NCI-H2029 treated with DMSO at 0.1 percent for 48 hours (cell line): ENCODE results near the gene ANK3.

Experiments
- DNase-seq: peaks from one replicate; lab custom pipeline; 2025; lab: John Stamatoyannopoulos, UW

The ANK3 gene

DNA sequence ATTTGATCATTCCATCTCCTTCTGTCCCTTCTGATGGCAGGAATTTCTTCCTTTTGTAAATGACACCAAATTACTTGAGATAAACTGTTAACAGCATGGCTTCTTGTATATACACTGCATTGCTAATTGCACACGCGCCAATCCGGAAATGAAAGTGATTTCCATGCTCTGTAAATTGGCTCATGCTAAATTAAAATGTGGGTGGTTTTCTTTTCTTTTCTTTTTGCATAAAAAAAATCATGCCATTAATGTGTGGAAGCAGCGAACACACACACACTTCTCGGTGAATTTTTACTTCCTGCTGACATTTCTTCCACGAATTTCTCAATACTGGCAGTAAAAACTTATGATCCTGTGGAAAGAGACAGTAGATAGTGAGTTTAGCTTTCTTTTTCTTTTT, 360.2 kb downstream of the ANK3 start:
- DNase-seq, result no peak

DNA sequence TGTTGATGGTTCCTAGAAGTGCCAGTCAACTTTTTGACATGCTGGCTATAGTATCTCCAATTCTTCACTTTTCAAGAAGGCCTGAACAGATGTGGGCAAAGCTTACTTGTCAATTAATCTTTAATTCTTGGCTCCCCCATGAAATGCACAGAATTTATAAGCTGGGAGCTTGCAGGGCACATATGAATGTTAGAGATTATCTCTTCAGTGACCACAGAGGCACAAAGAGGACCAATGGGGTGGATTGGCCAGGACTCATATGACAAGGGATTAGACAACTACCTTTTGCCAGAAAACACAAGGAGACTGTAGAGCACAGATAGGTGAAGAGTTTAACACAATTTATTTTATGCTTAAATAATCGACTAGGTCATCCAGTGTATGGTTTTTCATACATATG, 361.6 kb downstream of the ANK3 start:
- no peak for DNase-seq

DNA sequence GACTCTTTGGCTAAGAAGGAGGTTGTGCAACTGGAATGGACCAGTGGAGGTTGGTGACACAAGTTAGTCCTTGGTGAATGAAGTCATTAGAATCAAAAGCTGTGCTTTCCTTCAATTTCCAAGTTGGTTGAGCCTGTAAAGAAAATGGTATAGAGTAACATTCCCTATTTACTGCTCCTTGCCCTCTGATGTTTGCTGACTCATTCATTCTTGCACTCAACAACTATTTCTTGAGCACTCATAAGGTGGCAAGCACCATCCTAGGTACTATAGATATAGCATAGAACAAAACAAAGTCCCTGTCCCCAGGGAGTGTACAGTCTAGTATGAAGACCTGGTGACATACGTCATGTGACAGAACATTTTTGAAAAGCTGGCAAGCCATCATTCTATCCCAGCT, 364.4 kb downstream of the ANK3 start:
- DNase-seq, result no peak

DNA sequence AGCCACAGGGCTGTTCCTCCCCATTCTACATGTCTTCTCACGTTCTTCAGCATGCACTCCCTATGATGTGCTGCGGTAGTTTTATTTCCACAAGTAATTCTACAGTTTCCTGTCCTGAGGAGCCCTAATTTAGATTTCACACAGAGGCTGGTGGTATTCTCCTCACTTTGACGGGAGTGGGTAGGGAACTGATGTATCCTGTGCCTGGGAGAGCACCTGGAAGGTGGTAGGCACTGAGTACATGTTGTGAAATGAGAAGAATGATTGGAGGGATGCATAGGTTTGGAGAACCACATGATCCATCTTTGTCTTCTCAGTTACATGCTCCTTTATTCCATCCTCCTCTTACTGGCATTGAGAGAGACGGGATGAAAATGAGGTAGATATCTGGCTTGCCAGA, 365.2 kb downstream of the ANK3 start:
- DNase-seq, result no peak

DNA sequence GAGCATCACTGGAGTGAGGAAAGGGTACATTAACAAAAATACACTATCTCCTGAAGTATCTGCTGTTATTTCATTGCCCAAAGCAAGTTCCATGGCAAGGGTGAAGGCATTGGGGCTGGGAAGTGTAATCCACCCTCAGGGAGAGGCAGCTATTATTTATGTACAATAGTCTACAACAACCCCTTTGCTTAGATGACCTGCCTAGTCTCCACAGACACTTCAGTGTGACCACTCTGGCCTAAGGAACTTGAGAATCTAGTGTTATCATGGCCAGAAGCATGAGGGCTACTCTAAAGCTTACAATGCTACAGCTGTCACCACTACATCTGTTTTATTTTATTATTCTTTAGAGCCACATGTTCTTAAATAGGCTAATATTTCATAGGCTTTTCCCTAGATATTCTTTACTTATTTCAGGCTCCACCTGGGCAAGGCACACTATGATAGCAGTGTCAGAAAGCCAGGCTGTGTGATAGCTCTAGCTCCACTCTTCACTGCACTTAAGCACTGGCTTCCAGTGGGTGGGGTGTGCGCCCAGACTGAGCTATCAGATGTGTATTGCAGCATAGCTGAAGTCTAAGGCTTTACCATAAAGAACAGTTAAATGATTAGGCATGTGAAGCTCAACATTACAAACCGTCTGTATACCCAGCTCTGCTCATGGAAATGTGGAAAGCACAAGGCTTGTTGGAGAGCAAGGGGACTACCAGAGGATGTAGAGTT, 366.4 kb downstream of the ANK3 start:
- no peak for DNase-seq

DNA sequence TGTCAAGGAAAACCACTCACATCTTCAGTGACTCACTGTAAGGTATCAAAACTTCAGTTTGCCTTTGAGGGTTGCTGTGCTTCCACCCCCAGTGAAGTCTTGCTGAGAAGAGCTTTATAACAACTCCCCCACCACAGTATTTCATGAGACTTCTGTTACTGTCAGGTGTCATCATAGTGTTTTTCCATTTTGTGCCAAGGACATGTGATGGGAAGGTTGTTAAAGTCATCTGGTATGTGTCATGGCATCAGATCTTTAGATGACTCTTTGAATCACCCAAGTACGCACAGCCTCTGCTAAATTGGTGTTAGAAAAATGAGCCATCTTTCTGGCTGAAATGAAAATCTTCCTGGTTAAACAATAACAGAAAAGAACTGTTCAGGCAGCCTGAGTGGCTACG, 368.3 kb downstream of the ANK3 start:
- no peak for DNase-seq

DNA sequence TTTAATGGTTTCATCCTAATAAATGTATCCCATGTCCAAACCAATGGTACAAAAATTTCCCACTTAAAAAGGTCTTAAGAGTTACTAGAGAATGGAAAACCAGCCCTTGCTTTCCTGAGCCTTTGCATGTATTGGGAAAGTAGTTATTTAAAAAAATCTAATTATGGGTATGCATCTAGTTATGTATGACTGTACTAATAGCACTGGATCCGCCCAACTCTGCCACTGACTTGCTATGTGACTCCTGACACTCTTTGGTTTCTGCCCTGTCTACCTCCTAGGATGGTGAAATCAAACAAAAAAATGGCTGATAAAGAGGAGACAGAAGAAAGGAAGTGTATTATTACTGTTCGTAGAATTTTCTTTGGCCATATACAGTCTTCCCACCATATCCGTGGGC, 372.9 kb downstream of the ANK3 start:
- DNase-seq, result no peak

DNA sequence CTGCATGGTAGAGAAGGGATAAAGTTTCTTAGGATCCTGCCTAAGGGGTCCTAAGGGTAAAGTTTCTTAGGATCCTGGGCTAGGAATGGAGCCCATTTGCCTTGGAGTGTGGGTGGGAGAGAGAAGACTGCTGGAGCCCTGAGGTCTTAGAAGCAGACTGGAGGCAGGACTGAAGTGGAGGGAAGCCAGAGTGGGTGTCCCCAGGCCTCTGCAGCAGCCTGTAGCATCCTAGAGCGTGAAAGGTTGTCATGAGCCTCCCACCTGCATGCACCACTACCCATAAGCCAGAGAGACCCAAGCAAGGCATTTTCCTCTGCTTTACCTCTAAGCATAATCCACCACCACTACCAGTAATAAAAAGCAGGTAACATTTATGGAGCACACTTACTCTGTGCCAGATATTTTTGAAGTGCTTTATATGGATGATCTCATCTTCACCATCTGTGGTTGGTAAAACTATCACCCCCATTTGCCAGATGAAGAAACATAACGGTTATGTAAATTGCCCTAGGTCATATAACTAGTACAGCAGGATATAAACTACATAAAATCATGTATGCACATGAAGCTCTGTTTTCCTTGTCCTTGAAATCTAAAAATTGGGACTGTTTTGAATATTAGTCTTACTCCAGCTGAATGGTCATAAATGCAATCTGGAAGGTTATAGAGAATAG, 379.8 kb downstream of the ANK3 start:
- no peak for DNase-seq

DNA sequence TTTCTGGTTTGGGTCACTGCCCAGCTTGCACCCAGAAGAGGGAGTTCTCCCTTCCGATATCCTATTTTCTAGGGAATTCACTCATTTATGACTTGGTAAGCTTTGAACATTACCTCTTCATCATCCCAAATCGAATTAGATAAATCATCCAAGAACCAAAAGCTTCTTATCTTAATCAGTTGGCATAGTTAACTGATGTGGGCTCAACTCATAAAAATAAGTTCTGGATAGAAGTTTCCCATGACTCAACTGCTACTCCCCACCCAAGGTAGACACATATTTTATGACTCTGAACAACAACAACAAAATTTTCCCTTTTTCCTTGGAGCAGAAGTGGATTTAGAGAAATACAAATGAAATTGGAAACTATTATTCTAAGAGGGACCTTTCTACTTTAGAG, 380.4 kb downstream of the ANK3 start:
- DNase-seq, result no peak

DNA sequence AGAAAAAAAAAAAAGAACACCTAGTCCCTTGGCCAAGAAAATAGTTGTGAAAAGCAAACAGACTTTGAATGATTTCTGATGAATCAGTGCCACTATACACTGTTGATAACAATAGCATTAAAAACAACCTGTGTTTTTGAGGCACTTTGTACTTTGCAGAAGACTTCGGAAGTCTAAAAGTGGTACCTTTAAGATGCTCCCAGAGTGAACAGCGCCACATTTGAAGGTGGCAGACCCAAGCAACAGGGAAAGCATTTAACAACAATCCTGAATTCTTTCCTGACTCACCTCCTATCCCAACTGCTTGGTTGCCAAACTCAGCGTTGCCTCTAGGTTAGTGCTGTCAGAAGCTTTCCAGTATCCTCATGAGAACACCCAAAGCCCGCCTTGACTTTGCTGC, 380.9 kb downstream of the ANK3 start:
- no peak for DNase-seq

DNA sequence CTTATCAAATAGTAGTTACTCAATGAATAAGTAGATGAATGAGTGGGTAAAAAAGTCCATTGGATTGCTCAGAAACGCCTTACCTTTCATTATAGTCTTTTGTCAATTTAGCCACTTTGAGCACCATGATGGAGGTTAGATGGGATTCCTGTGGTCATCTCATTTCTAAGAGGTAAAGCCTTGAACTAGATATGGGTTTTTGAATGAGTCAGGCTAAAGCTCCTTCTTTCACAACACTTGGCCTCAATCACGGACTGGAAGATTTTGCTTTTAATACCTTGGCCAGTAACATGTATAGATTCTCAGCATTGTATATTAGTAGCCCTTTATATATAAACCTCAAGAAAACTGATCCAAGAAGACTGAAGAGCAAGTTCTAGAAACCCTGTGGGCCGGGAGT, 383.6 kb downstream of the ANK3 start:
- no peak for DNase-seq

DNA sequence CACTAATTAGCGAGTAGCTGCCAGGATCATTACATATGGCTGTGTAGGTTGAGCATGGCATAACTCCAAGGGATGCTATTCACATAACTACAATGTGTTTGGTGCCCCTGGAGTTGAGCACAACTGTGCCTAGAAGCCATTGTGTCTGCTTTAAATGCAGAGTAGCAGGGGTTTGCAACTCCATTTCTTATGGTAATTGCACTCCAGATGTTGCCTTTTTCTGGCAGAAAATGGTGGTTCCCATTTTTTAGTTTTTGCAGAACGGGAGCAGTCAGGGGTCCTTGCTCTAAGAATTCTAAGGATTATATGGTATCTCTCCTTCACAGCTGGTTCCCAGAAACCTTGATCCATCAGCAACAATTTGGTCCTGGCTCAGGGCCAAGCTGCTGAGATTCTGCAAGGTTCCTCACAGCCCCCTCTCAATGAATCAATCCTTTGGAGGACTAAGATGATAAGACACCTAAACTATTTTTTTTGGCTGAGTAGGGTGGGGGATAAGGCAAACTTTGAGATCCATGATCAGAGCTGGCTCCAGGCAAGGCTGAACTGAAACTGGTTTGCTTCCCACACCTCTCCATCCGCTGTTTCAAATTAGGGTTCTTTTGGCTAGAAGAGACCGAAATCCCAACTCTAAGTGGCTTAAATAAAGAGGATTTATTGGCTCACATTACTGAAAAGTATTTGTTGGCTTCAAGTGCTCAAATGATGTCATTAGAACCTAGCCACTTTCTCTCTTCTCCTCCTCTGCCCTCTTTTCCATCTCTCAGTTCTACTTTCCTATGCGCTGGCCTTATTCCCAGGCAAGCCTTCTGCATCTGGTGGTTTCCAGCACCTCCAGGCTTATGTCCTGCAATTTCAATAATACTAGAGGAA, 385.8 kb downstream of the ANK3 start:
- no peak for DNase-seq

DNA sequence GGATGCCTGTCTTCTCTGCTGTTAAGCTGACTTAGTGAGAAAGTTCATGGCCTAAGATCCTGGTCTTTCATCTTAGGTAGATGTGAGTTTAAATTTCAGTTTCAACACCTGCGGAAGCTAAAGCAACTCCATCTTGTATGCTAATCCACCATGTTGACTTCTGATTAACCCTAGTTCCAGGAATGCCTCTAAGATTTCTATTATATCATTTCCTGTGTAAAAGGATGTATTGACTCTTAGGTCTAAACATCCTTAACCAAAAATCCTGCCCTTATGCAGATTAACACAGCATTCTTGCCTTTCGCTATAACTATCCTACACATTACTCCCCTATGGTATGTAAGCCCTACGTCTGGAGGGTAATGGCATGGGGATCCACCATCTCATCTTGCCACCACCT, 388.9 kb downstream of the ANK3 start:
- no peak for DNase-seq

DNA sequence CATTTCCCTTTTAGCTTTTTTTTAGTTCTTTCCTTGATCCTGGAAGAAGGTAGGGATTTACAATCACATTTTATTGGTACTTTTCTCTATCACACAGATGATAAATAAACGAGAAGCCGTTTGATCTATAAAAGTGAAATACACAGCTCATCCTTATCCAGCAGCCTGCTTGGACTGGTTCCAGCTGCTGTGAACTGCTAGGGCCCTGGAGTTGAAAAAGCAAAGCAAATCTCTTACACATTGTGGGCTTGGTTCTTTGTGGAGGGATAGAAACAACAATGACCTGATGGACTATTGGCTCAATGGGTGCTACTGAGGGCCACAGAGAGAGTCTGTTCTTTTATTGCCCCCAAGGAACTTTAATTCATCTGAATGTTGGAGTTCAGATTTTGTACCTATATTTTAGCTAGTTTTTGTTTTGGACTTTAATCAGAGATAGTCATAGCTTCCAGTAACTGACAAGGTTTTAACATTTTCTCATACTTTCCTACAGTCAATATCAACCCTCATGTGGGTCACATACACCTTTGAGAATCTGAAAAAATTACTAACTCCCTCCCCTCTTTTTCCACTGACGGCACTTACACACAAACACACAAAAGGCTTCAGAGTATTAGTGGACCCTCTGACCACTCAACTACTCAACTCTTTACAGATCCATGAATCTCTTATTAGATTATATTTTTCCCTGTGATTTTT, 391.7 kb downstream of the ANK3 start:
- DNase-seq, result no peak

DNA sequence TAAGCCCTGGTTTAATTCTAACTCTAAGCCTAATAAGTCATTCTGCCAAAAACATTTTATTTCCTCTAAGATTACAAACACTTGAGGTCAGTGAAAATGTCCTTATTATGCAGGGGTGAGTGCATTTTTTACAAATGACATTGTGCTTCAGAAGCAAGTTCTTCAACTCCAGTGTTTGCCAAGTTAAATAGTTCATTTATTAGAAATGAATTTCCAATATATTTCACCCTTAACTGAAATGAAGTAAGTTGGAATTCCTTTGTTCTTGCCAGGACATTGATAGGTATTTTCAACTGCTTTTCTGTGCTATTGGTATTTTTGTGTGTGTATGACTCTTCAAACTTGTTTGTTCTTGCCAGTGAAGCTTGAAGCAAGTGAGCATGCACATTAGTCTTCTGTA, 393.8 kb downstream of the ANK3 start:
- no peak for DNase-seq

DNA sequence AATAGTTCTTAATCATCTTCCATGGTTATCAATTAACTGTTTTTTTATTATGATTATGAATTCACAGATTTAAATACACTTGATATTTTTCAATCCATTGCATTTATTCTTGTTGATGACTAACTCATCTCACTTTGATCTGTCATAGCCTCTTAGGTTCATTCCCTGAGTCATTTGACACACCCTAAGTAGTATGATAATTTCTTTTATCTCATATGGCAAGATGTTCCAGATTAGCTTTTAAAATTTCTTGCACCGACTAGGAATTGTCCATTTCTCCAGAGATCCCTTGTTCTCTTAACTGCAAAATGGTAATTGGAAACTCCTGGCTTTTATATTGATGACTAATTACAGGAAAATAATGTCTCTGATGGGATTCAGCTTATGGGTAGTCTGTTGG, 395.7 kb downstream of the ANK3 start:
- no peak for DNase-seq

DNA sequence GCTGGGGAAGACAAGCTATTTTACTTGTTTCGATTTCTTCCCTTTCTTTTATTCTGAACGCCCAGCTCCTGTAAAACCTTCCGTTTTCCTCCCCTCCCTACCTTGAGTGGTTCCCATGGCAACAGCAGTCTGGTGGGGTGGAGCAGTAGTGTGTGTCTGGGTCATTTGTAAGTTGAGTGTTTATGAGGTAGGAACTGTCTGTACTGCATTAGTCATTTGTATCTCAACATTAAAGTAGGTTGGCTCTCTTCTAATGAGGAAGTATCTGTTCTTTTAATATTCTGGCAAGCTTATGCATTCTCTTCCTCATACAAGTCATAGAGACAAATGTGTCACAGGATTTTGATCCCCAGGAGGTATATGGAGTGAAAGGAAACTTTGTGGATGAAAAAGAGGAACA, 398.0 kb downstream of the ANK3 start:
- peak; percentile 61 for DNase-seq

DNA sequence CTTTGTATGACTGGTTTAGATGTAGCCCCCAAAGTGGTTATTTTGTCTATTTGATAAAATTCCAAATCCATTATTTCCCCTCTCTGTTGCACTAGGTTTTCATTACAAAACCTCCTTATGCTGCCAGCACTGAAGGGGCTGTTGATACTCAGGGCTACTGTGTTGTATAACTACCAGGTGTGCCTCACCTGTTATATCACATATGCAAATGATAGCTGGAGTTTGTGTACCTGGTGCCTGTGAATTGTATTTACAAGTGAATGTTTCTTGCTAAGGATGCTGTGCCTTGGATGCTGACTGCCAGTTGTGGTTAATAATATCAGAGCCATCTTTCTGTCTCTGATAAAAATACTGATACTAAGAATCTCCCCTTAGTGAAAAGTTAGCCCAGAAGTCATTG, 398.6 kb downstream of the ANK3 start:
- peak; percentile 31 for DNase-seq

DNA sequence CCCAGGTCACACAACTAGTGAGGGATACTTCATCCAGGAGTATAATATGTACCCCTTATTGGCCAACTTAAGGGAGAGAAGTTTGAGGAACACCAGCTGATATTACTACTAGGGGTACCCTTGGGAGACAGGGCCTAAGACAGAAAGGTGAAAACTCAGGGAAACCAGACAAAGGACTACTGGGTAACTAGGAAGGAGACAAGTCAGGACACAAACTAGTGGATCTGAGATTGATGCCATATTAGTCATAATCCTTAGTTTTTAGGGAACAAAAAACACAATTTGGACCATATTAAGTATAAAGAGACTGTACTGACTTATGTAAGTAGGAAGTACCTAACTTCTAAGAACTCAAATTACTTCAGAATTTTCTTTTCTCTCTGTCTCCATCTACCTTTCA, 404.0 kb downstream of the ANK3 start:
- DNase-seq, result no peak

DNA sequence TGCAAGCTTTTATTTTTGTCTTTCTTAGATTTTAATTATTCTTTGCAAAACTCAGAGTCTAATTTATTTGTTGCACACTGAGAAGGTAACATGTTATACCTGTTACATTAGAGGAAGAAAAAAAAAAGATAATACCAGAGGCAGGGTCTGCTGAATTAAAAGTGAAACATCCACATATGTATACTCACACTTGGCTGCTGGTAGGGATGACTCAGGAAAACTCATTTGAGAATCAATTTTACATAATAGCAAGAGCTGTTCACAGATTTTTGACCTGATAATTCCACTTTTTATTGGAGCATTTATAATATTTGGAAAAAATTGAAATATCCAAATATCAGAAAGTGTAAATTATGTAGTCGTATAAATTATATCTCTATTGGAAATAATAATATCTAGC, 405.3 kb downstream of the ANK3 start:
- DNase-seq, result no peak

DNA sequence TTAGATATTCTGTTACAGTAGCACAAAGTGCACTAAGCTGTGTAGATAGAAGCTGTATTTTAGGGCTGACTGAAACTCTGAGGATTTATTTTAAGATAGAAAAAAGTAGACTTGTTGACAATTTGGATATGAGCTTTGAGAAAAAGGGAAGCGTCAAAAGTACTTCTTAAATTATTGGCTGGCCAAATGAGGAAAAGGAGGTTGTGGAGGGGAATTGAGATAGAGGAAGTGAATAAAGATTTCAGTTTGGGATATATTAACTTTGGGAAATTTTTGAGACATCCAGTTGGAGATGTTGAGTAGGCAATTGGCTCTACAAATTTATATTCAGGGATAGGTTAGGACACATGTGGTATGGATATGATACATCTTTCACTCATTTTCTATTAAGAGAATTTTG, 409.3 kb downstream of the ANK3 start:
- DNase-seq, result no peak

DNA sequence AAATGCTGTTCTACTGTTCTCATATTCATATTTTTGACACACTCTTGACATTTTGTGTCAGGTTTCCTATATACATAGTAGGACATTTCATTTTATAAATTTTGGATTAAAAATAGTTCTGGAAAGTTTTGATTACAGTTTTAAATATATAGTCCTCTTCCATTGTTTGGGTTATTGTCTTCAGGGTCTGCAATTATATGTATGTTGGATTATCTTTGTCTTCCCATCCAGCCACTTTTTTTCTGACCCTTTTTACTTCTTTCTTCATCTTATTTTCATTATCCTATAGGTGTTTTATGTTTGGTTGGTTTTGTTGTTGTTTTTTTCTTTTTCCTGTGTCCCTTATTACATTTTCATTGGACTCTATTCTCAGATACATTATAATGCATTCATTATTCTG, 412.2 kb downstream of the ANK3 start:
- DNase-seq, result no peak

DNA sequence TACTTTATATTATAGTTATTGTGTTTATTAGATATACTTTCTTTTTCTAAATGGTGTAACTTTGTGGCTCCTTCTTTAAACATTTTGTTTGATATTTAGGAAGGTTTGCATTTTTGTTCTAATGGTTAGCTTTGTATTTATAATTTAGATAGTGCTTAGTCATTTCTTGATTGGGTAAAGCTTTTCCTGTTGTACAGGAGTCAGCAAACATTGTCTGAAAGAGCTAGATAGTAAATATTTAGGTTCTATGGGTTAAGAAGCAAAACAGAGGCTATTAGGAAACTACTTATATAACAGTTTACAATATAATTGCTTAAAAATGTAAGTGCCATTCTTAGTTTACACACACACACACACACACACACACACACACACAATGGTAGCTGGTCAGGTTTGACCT, 412.8 kb downstream of the ANK3 start:
- DNase-seq, result no peak
